ENCODE results near the gene TMEM176A. TPM values are rescaled to one million over a fixed set of nuclear protein-coding genes. Genes with fewer than 3 reads are reported as not detected.

The TMEM176A gene
- total and polyA plus RNA-seq, 2 of the 8 experiments (the other 6 are each of a cell fraction or from before 2014, with no cell fraction given): 1.3 to 1.5 TPM

DNA sequence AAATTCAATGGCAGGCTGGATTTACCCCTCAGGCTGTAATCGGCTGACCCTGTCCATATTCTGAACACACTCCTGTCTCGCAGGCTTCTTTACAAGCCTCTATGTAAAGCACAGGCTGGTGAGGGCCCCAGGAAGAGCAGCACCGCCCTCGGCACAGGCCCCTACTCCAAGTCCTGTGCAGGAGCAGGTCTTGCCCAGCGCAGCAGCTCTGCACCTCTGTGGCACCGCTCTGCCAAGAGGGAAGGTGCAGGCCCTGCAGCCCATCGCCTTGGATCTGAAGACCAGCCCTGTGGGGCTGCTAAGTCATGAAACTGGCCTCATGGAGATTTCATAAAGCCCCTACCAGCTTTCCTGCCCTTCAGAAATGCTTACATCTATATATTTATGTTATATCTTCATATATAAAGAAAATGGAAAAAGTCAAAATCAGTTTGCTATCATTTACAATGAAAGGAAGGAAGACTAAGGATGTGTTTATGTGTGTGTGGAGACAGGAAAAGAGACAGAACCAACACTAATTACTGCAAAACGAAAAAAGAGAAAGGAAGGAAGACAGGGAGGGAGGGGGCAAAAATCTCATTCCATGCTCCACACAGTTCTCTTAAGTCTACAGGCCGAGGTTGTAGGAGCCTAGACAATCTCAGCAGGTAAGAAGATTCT is 10.0 kb upstream of the TMEM176A start:
- Histone ChIP-seq H3K79me1 (ENCODE audit: low read depth, low read length) (no peaks in the 10 kb centered on the region), H2AK5ac (ENCODE audit: low read depth, low read length) (no peak overlapping the region), H3K56ac (replicated peaks; ENCODE audit: insufficient read length, low read depth, low read length) (no peak overlapping the region), H3K36me3 (ENCODE audit: control insufficient read depth in 2 of 4, insufficient read depth in 4 of 4, low read length in 3 of 4) (no peaks in the 10 kb centered on the region), H4K91ac (replicated peaks; ENCODE audit: insufficient read length, low read length) (no peak overlapping the region), H3K23ac (ENCODE audit: insufficient read length) (no peak overlapping the region), H3K14ac (ENCODE audit: insufficient read length) (no peak overlapping the region), H4K5ac (ENCODE audit: insufficient read length, low read depth, low read length) (no peak overlapping the region), H4K20me1 (replicated peaks in 1 of 2; ENCODE audit: control insufficient read depth in 1 of 2, insufficient read depth in 2 of 2, low read length in 2 of 2) (no peaks in the 10 kb centered on the region), H3K4ac (replicated peaks; ENCODE audit: insufficient read length, low read depth, low read length) (no peak overlapping the region), H3K9me3 (ENCODE audit: insufficient read depth in 2 of 2, low read depth in 1 of 2, low read length in 1 of 2) (no peaks in the 10 kb centered on the region), H2BK5ac (ENCODE audit: low read depth, low read length) (no peak overlapping the region), H3K4me1 (replicated peaks in 1 of 4; ENCODE audit: control insufficient read depth in 3 of 4, insufficient read depth in 4 of 4, low read length in 3 of 4) (no peaks in the 10 kb centered on the region; a peak in 1 of 7 replicates), H2BK12ac (ENCODE audit: low read depth, low read length) (no peak overlapping the region), H3K9ac (replicated peaks in 1 of 4; ENCODE audit: extremely low read depth in 1 of 4, low read depth in 3 of 4, low read length in 3 of 4) (no peak overlapping the region), H2AFZ (ENCODE audit: low read length) (no peak overlapping the region), H3K79me2 (ENCODE audit: control insufficient read depth in 1 of 2, insufficient read depth in 2 of 2, low read length in 2 of 2) (no peaks in the 10 kb centered on the region), H3K4me3 (ENCODE audit: extremely low read depth in 1 of 4, insufficient read depth in 2 of 4, low read depth in 3 of 4, low read length in 4 of 4) (no peak overlapping the region), H3K27ac (ENCODE audit: low read depth, low read length) (no peak overlapping the region), H3K23me2 (ENCODE audit: low read depth, low read length) (no peaks in the 10 kb centered on the region; the same call in 1 of the 2 replicates), H3K27me3 (replicated peaks in 1 of 4; ENCODE audit: control insufficient read depth in 3 of 4, extremely low read depth in 1 of 4, insufficient read depth in 3 of 4, low read length in 3 of 4) (no peaks in the 10 kb centered on the region; a peak in 1 of 7 replicates), H3K18ac (ENCODE audit: extremely low read depth, low read length) (no peak overlapping the region), H2BK120ac (replicated peaks; ENCODE audit: low read depth, low read length) (no peak overlapping the region), H2BK20ac (ENCODE audit: low read length) (no peak overlapping the region), H2BK15ac (ENCODE audit: low read length) (no peak overlapping the region), H3K4me2 (ENCODE audit: insufficient read depth in 1 of 2, low read depth in 2 of 2, low read length in 2 of 2) (no peak overlapping the region), H4K8ac (ENCODE audit: extremely low read depth, insufficient read depth, low read length) (no peak overlapping the region)
- WGBS, 2 experiments (ENCODE audit: extremely low coverage in 1 of 2, insufficient coverage in 1 of 2, insufficient read length in 1 of 2, insufficient replicate concordance in 2 of 2, low coverage in 1 of 2, low lambda C conversion rate in 2 of 2, missing lambda C conversion rate in 1 of 2): 84% methylated on average over 9 of the region's 9 CpGs; no CpG with 5 or more reads in 1 of the 2 experiments
- POLR2A ChIA-PET (ENCODE audit: partially characterized antibody): no interaction called here
- TF ChIP-seq TEAD4 (IDR thresholded peaks at IDR 0.05; ENCODE audit: low read depth, low read length) (no peak), NRF1 (IDR thresholded peaks at IDR 0.05; ENCODE audit: low read depth, low read length) (0 out of 2 replicates have a peak, but pooled peaks have one; percentile 3), SRF (IDR thresholded peaks at IDR 0.05; ENCODE audit: low read depth, low read length) (no peak)
- TF ChIP-seq, protein P1, sequence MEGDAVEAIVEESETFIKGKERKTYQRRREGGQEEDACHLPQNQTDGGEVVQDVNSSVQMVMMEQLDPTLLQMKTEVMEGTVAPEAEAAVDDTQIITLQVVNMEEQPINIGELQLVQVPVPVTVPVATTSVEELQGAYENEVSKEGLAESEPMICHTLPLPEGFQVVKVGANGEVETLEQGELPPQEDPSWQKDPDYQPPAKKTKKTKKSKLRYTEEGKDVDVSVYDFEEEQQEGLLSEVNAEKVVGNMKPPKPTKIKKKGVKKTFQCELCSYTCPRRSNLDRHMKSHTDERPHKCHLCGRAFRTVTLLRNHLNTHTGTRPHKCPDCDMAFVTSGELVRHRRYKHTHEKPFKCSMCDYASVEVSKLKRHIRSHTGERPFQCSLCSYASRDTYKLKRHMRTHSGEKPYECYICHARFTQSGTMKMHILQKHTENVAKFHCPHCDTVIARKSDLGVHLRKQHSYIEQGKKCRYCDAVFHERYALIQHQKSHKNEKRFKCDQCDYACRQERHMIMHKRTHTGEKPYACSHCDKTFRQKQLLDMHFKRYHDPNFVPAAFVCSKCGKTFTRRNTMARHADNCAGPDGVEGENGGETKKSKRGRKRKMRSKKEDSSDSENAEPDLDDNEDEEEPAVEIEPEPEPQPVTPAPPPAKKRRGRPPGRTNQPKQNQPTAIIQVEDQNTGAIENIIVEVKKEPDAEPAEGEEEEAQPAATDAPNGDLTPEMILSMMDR (IDR thresholded peaks at IDR 0.05; ENCODE audit: control extremely low read depth in 1 of 3, insufficient read depth in 1 of 3, low read depth in 1 of 3, low read length in 3 of 3): no peak
- DNase-seq (ENCODE audit: low read depth in 1 of 2, low spot score in 2 of 2) (no peak), FAIRE-seq (no peak)
- CTCF ChIA-PET (ENCODE audit: partially characterized antibody): interaction anchor here (0.8 to 2.0 kb wide), 3 partner anchors 9 to 13 kb away, joined by 3 to 6 read pairs (median 3); no protein-coding TSS in a partner anchor
